ENCODE measurements around the gene CMPK2.

Gene CMPK2

DNA sequence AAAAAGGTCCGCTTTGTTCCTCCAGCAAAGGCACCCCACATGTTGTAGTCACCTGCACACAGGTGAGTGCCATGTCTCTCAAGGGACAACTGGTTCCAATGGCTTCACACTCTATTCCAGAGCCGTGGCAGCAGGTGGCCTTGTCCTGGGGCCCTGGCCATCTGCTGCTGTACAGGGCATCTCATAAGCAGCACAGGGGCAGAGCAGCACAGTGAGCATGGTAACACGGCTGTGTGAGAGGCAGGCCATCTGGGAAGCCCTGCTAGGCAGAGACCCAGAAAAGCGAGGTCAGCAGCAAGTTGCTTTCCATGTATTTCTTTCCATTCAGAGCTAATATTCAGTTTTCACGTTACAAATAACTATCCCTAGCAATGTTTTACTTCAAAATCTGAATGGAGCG lies 54.7 kb downstream of the CMPK2 start:
- no peak for DNase-seq (ENCODE audit: low read depth)

GRCh38 chr2:6808426-6808825 lies 57.3 kb downstream of the CMPK2 start:
- DNase-seq (ENCODE audit: low read depth): no peak

DNA sequence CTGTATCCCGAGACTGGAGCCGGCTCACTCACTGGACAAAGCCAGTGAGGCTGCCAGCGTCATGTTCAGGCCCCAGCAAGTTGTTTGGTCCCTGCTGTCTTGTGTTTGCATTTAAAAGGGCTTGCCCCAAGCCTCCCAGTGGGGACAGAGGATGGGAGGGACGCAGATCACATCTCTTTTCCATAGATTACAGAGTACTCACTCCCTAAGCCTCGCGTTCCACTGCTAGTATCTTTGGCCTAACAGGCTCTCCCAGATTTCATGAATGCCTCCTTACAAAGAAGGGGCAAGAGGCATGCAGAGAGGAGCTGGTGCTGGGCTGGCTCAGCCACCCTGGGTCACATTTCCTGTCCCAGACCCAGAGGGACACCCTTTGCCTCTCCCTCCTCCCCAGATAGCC lies 59.1 kb downstream of the CMPK2 start:
- DNase-seq (ENCODE audit: low read depth): no peak

DNA sequence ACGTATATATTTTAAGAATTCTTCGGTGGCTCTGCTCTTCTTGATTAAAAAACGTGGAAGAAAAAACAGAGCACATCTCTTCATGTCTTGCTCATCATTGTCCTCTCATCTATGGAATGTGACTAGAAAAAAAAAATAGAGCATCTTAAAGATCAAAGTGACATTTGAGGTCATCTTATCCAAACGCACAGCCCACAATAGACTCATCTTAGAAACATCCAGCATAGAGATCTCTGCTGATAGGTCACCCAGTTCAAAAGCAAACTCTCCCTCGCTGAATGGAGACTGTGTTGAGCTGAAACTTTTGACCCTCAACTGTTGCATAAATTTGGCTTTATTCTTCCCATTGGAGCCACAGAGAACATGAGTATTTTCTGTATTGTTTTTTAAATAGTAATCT lies 65.2 kb downstream of the CMPK2 start:
- no peak for DNase-seq (ENCODE audit: low read depth)

Measured in fibroblast of the conjunctiva (primary cell).